ENCODE measurements around the gene WDR41.

DNA sequence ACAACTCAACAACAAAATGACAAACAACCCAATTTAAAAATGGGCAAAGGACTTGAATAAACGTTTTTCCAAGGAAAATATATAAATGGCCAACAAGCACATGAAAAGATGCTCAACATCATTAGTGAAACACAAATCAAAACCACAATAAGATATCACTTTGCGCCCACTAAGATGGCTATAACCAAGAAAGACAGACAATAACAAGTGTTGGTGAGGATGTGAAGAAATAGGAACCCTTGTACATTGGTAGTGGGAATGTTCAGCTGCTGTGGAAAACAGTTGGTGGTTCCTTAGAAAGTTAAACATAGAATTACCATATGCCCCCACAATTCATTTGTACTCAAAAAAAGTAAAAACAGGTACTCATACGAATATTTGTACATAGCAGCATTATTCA, 39.2 kb upstream of the WDR41 start:
- TF ChIP-seq POLR2AphosphoS5 (IDR thresholded peaks at IDR 0.05; ENCODE audit: low read depth, low read length) = no peak
- TF ChIP-seq, protein P1, sequence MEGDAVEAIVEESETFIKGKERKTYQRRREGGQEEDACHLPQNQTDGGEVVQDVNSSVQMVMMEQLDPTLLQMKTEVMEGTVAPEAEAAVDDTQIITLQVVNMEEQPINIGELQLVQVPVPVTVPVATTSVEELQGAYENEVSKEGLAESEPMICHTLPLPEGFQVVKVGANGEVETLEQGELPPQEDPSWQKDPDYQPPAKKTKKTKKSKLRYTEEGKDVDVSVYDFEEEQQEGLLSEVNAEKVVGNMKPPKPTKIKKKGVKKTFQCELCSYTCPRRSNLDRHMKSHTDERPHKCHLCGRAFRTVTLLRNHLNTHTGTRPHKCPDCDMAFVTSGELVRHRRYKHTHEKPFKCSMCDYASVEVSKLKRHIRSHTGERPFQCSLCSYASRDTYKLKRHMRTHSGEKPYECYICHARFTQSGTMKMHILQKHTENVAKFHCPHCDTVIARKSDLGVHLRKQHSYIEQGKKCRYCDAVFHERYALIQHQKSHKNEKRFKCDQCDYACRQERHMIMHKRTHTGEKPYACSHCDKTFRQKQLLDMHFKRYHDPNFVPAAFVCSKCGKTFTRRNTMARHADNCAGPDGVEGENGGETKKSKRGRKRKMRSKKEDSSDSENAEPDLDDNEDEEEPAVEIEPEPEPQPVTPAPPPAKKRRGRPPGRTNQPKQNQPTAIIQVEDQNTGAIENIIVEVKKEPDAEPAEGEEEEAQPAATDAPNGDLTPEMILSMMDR (IDR thresholded peaks at IDR 0.05) = no peak
- TF ChIP-seq, protein P2, sequence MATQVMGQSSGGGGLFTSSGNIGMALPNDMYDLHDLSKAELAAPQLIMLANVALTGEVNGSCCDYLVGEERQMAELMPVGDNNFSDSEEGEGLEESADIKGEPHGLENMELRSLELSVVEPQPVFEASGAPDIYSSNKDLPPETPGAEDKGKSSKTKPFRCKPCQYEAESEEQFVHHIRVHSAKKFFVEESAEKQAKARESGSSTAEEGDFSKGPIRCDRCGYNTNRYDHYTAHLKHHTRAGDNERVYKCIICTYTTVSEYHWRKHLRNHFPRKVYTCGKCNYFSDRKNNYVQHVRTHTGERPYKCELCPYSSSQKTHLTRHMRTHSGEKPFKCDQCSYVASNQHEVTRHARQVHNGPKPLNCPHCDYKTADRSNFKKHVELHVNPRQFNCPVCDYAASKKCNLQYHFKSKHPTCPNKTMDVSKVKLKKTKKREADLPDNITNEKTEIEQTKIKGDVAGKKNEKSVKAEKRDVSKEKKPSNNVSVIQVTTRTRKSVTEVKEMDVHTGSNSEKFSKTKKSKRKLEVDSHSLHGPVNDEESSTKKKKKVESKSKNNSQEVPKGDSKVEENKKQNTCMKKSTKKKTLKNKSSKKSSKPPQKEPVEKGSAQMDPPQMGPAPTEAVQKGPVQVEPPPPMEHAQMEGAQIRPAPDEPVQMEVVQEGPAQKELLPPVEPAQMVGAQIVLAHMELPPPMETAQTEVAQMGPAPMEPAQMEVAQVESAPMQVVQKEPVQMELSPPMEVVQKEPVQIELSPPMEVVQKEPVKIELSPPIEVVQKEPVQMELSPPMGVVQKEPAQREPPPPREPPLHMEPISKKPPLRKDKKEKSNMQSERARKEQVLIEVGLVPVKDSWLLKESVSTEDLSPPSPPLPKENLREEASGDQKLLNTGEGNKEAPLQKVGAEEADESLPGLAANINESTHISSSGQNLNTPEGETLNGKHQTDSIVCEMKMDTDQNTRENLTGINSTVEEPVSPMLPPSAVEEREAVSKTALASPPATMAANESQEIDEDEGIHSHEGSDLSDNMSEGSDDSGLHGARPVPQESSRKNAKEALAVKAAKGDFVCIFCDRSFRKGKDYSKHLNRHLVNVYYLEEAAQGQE (IDR thresholded peaks at IDR 0.05; ENCODE audit: insufficient read depth in 1 of 2, low read depth in 2 of 2, low read length in 1 of 2) = no peak
- TF ChIP-seq TCF7L2 (IDR thresholded peaks at IDR 0.05; ENCODE audit: low read depth, low read length) = no peak
- TF ChIP-seq SIN3A (IDR thresholded peaks at IDR 0.05; ENCODE audit: borderline replicate concordance, insufficient read depth, low read depth, low read length) = no peak
